ENCODE results near the gene SUGP1. TPM values are rescaled to one million over a fixed set of nuclear protein-coding genes. Genes with fewer than 3 reads are reported as not detected.

Gene SUGP1
- total RNA-seq, 2 donors from 2014 or later: 50.8 to 60.2 TPM

GRCh38 chr19:19335408-19336158 is 15.3 kb upstream of the SUGP1 start:
- DNase-seq: no peak
- Mint-ChIP-seq H3K4me1 (peaks cover 6% of the 10 kb centered on the region), H3K36me3 (ENCODE audit: low read depth) (peaks cover 2% of the 10 kb centered on the region), H3K4me3 (no peak overlapping the region), H3K27me3 (no peaks in the 10 kb centered on the region), H3K27ac (peak overlapping the region; percentile 75)
- no peaks in the 10 kb centered on the region for H3K9me3 ChIP-seq (ENCODE audit: control insufficient read depth, low read length, poor library complexity, severe bottlenecking)
- no peak for ATAC-seq

- no peak for ATAC-seq
Measured at GRCh38 chr19:19334989-19335344, 14.7 kb upstream of the SUGP1 start.

GRCh38 chr19:19334063-19334988 is 14.0 kb upstream of the SUGP1 start:
- H3K9me3 ChIP-seq (ENCODE audit: control insufficient read depth, low read length, poor library complexity, severe bottlenecking): no peaks in the 10 kb centered on the region
- Mint-ChIP-seq H3K36me3 (ENCODE audit: low read depth) (peaks cover 2% of the 10 kb centered on the region), H3K4me3 (no peak overlapping the region), H3K27ac (no peak overlapping the region), H3K27me3 (no peaks in the 10 kb centered on the region), H3K4me1 (peaks cover 7% of the 10 kb centered on the region)
- DNase-seq (no peak), ATAC-seq (no peak)

More at GRCh38 chr19:19334989-19335344, 14.7 kb upstream of the SUGP1 start:
- DNase-seq: no peak
- Mint-ChIP-seq H3K4me1 (peaks cover 6% of the 10 kb centered on the region), H3K27ac (peak overlapping the region; percentile 75), H3K36me3 (ENCODE audit: low read depth) (peaks cover 2% of the 10 kb centered on the region), H3K27me3 (no peaks in the 10 kb centered on the region), H3K4me3 (no peak overlapping the region)
- no peaks in the 10 kb centered on the region for H3K9me3 ChIP-seq (ENCODE audit: control insufficient read depth, low read length, poor library complexity, severe bottlenecking)

- peak; percentile 28 for ATAC-seq
- no peaks in the 10 kb centered on the region for H3K27me3 Mint-ChIP-seq
- peak overlapping the region; percentile 80 for H3K27ac Mint-ChIP-seq
- H3K36me3 Mint-ChIP-seq (ENCODE audit: low read depth): peaks cover 8% of the 10 kb centered on the region
- H3K4me3 Mint-ChIP-seq: peak overlapping the region; percentile 31
- no peaks in the 10 kb centered on the region for H3K9me3 ChIP-seq (ENCODE audit: control insufficient read depth, low read length, poor library complexity, severe bottlenecking)
- no peak for DNase-seq
- peaks cover 27% of the 10 kb centered on the region for H3K4me1 Mint-ChIP-seq
Measured at GRCh38 chr19:19329126-19329525, 8.8 kb upstream of the SUGP1 start.

- H3K27ac Mint-ChIP-seq: no peak overlapping the region
- ATAC-seq: no peak
- peaks cover 8% of the 10 kb centered on the region for H3K36me3 Mint-ChIP-seq (ENCODE audit: low read depth)
Measured at GRCh38 chr19:19327672-19328071, 7.4 kb upstream of the SUGP1 start.

GRCh38 chr19:19324059-19324770 is 3.9 kb upstream of the SUGP1 start:
- ATAC-seq: no peak
- Mint-ChIP-seq H3K4me1 (peaks cover 32% of the 10 kb centered on the region), H3K36me3 (ENCODE audit: low read depth) (peaks cover 8% of the 10 kb centered on the region), H3K27ac (peak overlapping the region; percentile 88), H3K27me3 (no peaks in the 10 kb centered on the region), H3K4me3 (no peak overlapping the region)
- no peaks in the 10 kb centered on the region for H3K9me3 ChIP-seq (ENCODE audit: control insufficient read depth, low read length, poor library complexity, severe bottlenecking)
- DNase-seq: no peak

More at GRCh38 chr19:19327672-19328071, 7.4 kb upstream of the SUGP1 start:
- H3K4me3 Mint-ChIP-seq: no peak overlapping the region
- DNase-seq: no peak
- H3K9me3 ChIP-seq (ENCODE audit: control insufficient read depth, low read length, poor library complexity, severe bottlenecking): no peaks in the 10 kb centered on the region
- H3K4me1 Mint-ChIP-seq: peaks cover 27% of the 10 kb centered on the region
- H3K27me3 Mint-ChIP-seq: no peaks in the 10 kb centered on the region

- peak overlapping the region; percentile 95 for H3K27ac Mint-ChIP-seq
- DNase-seq (no peak), ATAC-seq (no peak)
- no peaks in the 10 kb centered on the region for H3K27me3 Mint-ChIP-seq
- peaks cover 25% of the 10 kb centered on the region for H3K4me1 Mint-ChIP-seq
- no peaks in the 10 kb centered on the region for H3K9me3 ChIP-seq (ENCODE audit: control insufficient read depth, low read length, poor library complexity, severe bottlenecking)
- peak overlapping the region; percentile 93 for H3K4me3 Mint-ChIP-seq
- H3K36me3 Mint-ChIP-seq (ENCODE audit: low read depth): peaks cover 8% of the 10 kb centered on the region
Measured at GRCh38 chr19:19321141-19321577, 850 bp upstream of the SUGP1 start.

GRCh38 chr19:19319732-19320360 is 463 bp downstream of the SUGP1 start:
- H3K9me3 ChIP-seq (ENCODE audit: control insufficient read depth, low read length, poor library complexity, severe bottlenecking): no peaks in the 10 kb centered on the region
- DNase-seq (no peak), ATAC-seq (no peak)
- Mint-ChIP-seq H3K4me1 (peaks cover 18% of the 10 kb centered on the region), H3K27me3 (no peaks in the 10 kb centered on the region), H3K27ac (peak overlapping the region; percentile 95), H3K36me3 (ENCODE audit: low read depth) (peaks cover 2% of the 10 kb centered on the region), H3K4me3 (peak overlapping the region; percentile 93)

- Mint-ChIP-seq H3K27ac (peak overlapping the region; percentile 71), H3K4me1 (peaks cover 9% of the 10 kb centered on the region), H3K4me3 (no peak overlapping the region), H3K36me3 (ENCODE audit: low read depth) (peaks cover 3% of the 10 kb centered on the region), H3K27me3 (no peaks in the 10 kb centered on the region)
- DNase-seq (no peak), ATAC-seq (no peak)
- no peaks in the 10 kb centered on the region for H3K9me3 ChIP-seq (ENCODE audit: control insufficient read depth, low read length, poor library complexity, severe bottlenecking)
Measured at GRCh38 chr19:19316082-19316481, 4.2 kb downstream of the SUGP1 start.

GRCh38 chr19:19315444-19315843 is 4.9 kb downstream of the SUGP1 start:
- H3K9me3 ChIP-seq (ENCODE audit: control insufficient read depth, low read length, poor library complexity, severe bottlenecking): no peaks in the 10 kb centered on the region
- Mint-ChIP-seq H3K4me3 (no peak overlapping the region), H3K36me3 (ENCODE audit: low read depth) (peaks cover 3% of the 10 kb centered on the region), H3K27ac (peak overlapping the region; percentile 19), H3K27me3 (no peaks in the 10 kb centered on the region), H3K4me1 (peaks cover 9% of the 10 kb centered on the region)
- ATAC-seq (no peak), DNase-seq (no peak)

- Mint-ChIP-seq H3K36me3 (ENCODE audit: low read depth) (peaks cover 5% of the 10 kb centered on the region), H3K27ac (no peak overlapping the region), H3K4me3 (no peak overlapping the region), H3K4me1 (peaks cover 3% of the 10 kb centered on the region), H3K27me3 (no peaks in the 10 kb centered on the region)
- no peaks in the 10 kb centered on the region for H3K9me3 ChIP-seq (ENCODE audit: control insufficient read depth, low read length, poor library complexity, severe bottlenecking)
- DNase-seq: no peak
- ATAC-seq: no peak
Measured at GRCh38 chr19:19308373-19308772, 11.9 kb downstream of the SUGP1 start.

GRCh38 chr19:19306191-19306590 is 14.1 kb downstream of the SUGP1 start:
- H3K9me3 ChIP-seq (ENCODE audit: control insufficient read depth, low read length, poor library complexity, severe bottlenecking): no peaks in the 10 kb centered on the region
- ATAC-seq: no peak
- H3K4me1 Mint-ChIP-seq: no peaks in the 10 kb centered on the region
- H3K36me3 Mint-ChIP-seq (ENCODE audit: low read depth): peaks cover 6% of the 10 kb centered on the region
- no peaks in the 10 kb centered on the region for H3K27me3 Mint-ChIP-seq
- no peak overlapping the region for H3K4me3 Mint-ChIP-seq
- H3K27ac Mint-ChIP-seq: no peak overlapping the region
- no peak for DNase-seq
